Femur (tissue), 1 donor: Measurements from ENCODE around the gene FAM241A.
"Not testable (repeated sequence)": the region's sequence is repeated elsewhere in the genome, so short reads cannot be mapped to it uniquely, and the experiment has no call there.

Source experiments
- DNase-seq: peaks from one replicate; pipeline ENCODE4 v3.0.0-alpha.2; 2017

The FAM241A gene

GRCh38 chr4:112140536-112140935 lies 4.7 kb upstream of the FAM241A start:
- no peak for DNase-seq

- no peak for DNase-seq
These were observed 3.7 kb upstream of the FAM241A start for GRCh38 chr4:112141366-112142138.

- DNase-seq, result no peak
These were observed 3.1 kb upstream of the FAM241A start for GRCh38 chr4:112142182-112142581.

GRCh38 chr4:112143781-112144180 lies 1.5 kb upstream of the FAM241A start:
- no peak for DNase-seq

GRCh38 chr4:112144546-112145325 lies 518 bp upstream of the FAM241A start:
- DNase-seq, result no peak

- DNase-seq, result peak; percentile 48
These were observed 692 bp downstream of the FAM241A start for GRCh38 chr4:112145790-112146501.

GRCh38 chr4:112146502-112146813 lies 1.2 kb downstream of the FAM241A start:
- no peak for DNase-seq

- DNase-seq, result no peak
These were observed 2.4 kb downstream of the FAM241A start for GRCh38 chr4:112147697-112148096.

- DNase-seq, result no peak
These were observed 5.7 kb downstream of the FAM241A start for GRCh38 chr4:112150920-112151319.

- no peak for DNase-seq
These were observed 7.3 kb downstream of the FAM241A start for GRCh38 chr4:112152521-112152920.

- DNase-seq, result no peak
These were observed 8.0 kb downstream of the FAM241A start for GRCh38 chr4:112153211-112153791.

- DNase-seq, result no peak
These were observed 10.9 kb downstream of the FAM241A start for GRCh38 chr4:112156112-112156511.

- no peak for DNase-seq
These were observed 11.3 kb downstream of the FAM241A start for GRCh38 chr4:112156553-112156952.

- DNase-seq, result not testable (repeated sequence)
These were observed 18.5 kb downstream of the FAM241A start for GRCh38 chr4:112163706-112164105.

- DNase-seq, result no peak
These were observed 22.5 kb downstream of the FAM241A start for GRCh38 chr4:112167794-112168193.

GRCh38 chr4:112168719-112169500 lies 23.7 kb downstream of the FAM241A start:
- DNase-seq, result no peak

GRCh38 chr4:112170451-112170993 lies 25.3 kb downstream of the FAM241A start:
- DNase-seq, result no peak

GRCh38 chr4:112171051-112171763 lies 26.0 kb downstream of the FAM241A start:
- DNase-seq, result not testable (repeated sequence)

- no peak for DNase-seq
These were observed 26.9 kb downstream of the FAM241A start for GRCh38 chr4:112172180-112172579.

GRCh38 chr4:112173593-112174558 lies 28.6 kb downstream of the FAM241A start:
- no peak for DNase-seq
